ENCODE data around the gene PTPDC1.

- TF ChIP-seq CTCF (IDR thresholded peaks at IDR 0.05; ENCODE audit: insufficient read depth, low read depth, low read length) (no peak), EZH2 (IDR thresholded peaks at IDR 0.05; ENCODE audit: insufficient read depth, low read length) (no peak)
Measured at GRCh38 chr9:94034511-94034910, 49.8 kb upstream of the PTPDC1 start.
